ENCODE data around the gene UBE2D1. TPM values are rescaled to one million over a fixed set of nuclear protein-coding genes. Genes with fewer than 3 reads are reported as not detected.

UBE2D1 gene
- polyA plus RNA-seq, 1 experiment = 36.1 TPM

DNA sequence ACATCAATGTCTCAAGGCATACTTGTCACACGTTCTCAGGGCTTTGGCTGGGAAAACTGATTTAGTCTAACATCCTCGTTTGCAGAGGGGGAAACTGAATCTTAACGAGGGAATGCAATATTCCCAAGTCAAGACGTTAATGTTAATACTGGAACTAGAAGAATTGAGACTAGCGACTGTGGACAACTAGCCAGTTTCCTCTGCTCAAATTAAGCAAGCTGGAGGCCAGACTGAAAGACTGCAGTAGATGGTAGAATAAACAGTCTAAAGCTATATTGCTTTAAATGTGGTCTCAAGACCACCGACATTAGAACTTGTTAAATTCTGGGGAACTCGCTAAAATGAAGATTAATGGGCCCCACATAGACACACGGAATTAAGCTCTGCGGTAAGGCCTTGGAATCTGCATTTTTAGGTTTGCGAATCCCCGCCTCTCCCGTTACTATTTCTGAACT is 49.8 kb downstream of the UBE2D1 start:
- ChIA-PET CTCF (interaction anchor here (0.6 to 5.3 kb wide), 23 partner anchors 8 to 852 kb away, joined by 3 to 98 read pairs (median 3); partner anchors contain the start of gene UBE2D1), POLR2A (interaction anchor here (0.6 to 2.5 kb wide), 2 partner anchors 49 to 256 kb away, joined by 3 to 13 read pairs; partner anchors contain the start of gene UBE2D1)
- Histone ChIP-seq H3K4me3 (ENCODE audit: low read depth, low read length) (peak overlapping the region; percentile 93), H3K27me3 (ENCODE audit: control insufficient read depth, insufficient read depth, low read length) (no peaks in the 10 kb centered on the region), H3K27ac (ENCODE audit: low read depth, low read length) (peak overlapping the region; percentile 74), H3K9me3 (ENCODE audit: control insufficient read depth, insufficient read depth, low read length) (peaks cover 3% of the 10 kb centered on the region; the same call in 1 of the 2 replicates)
- TF ChIP-seq, protein P1, sequence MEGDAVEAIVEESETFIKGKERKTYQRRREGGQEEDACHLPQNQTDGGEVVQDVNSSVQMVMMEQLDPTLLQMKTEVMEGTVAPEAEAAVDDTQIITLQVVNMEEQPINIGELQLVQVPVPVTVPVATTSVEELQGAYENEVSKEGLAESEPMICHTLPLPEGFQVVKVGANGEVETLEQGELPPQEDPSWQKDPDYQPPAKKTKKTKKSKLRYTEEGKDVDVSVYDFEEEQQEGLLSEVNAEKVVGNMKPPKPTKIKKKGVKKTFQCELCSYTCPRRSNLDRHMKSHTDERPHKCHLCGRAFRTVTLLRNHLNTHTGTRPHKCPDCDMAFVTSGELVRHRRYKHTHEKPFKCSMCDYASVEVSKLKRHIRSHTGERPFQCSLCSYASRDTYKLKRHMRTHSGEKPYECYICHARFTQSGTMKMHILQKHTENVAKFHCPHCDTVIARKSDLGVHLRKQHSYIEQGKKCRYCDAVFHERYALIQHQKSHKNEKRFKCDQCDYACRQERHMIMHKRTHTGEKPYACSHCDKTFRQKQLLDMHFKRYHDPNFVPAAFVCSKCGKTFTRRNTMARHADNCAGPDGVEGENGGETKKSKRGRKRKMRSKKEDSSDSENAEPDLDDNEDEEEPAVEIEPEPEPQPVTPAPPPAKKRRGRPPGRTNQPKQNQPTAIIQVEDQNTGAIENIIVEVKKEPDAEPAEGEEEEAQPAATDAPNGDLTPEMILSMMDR (IDR thresholded peaks at IDR 0.05; ENCODE audit: low read depth, low read length) = no peak
- no peak for DNase-seq (ENCODE audit: low read depth, low spot score)

DNA sequence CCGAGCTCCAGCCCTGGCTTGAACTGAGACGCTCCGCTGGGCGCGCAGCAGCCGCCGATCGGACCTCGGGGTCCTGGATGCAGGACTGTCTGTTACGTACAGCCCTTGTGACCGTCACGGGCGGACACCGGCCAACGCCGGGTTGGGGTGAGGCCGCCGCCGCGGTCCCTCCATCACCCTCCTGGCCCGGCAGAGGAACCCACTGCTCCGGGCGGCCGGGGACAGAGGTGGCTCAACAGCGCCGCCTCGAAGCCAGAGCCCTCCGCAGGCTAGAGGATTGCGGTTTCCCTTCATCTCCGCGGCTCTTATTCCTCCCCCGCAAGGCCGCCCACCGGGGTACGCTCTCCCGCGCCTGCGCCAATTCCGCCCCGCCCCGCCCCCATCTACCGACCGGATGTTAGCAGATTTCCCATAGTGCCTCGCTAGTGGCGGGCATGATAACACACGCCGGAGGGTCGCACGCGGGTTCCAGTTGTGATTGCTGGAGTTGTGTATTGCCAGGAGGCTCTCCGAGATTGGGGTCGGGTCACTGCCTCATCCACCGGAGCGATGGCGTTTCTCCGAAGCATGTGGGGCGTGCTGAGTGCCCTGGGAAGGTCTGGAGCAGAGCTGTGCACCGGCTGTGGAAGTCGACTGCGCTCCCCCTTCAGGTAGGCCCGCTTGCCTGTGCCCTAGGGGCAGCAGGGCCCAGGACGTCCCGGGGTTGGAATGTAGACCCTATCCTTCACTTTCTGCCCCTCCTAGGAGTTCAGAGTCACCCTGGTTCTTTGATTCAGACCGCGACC is 50.4 kb downstream of the UBE2D1 start, which contains the start of gene TFAM:
TSS of gene TFAM (plus strand) at position 412 of the 785 bp plus-strand sequence. CDS start at position 550, 138 bp downstream.
- POLR2A ChIA-PET = interaction anchor here (0.6 to 2.5 kb wide), 2 partner anchors 50 to 255 kb away, joined by 3 to 13 read pairs; partner anchors contain the start of gene UBE2D1

DNA sequence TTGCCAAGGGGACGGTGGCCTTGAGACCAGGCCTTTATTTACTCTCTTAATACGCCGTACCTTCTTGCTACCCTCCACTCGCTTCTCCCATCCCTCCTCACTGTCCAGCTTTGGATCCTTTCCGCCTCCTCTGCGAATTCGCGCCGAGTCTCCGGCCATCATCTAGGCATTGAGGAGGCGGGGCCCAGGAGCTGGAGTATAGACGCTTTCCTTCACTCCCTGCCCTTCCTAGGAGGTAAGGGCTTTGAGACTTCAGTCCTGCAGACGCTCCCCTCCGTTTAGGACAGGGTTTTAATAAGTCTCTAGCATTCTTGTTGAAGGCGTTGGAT is 50.9 kb downstream of the UBE2D1 start:
- no peak for DNase-seq (ENCODE audit: low read depth, low spot score)
- peak overlapping the region; percentile 93 for H3K4me3 ChIP-seq (ENCODE audit: low read depth, low read length)
- POLR2A ChIA-PET = interaction anchor here (0.6 to 2.5 kb wide), 2 partner anchors 51 to 101 kb away, joined by 3 to 13 read pairs; partner anchors contain the start of gene UBE2D1
- H3K9me3 ChIP-seq (ENCODE audit: control insufficient read depth, insufficient read depth, low read length) = peaks cover 3% of the 10 kb centered on the region; the same call in 1 of the 2 replicates
- no peaks in the 10 kb centered on the region for H3K27me3 ChIP-seq (ENCODE audit: control insufficient read depth, insufficient read depth, low read length)
- TF ChIP-seq, protein P1 (IDR thresholded peaks at IDR 0.05; ENCODE audit: low read depth, low read length) = no peak
- H3K27ac ChIP-seq (ENCODE audit: low read depth, low read length) = peak overlapping the region; percentile 71
- CTCF ChIA-PET = interaction anchor here (0.6 to 5.3 kb wide), 7 partner anchors 11 to 388 kb away, joined by 3 to 98 read pairs (median 3); no protein-coding TSS in a partner anchor

More for the DNA sequence above, 50.4 kb downstream of the UBE2D1 start, which contains the start of gene TFAM:
- TF ChIP-seq, protein P1 (IDR thresholded peaks at IDR 0.05; ENCODE audit: low read depth, low read length) = peak; percentile 70
- H3K9me3 ChIP-seq (ENCODE audit: control insufficient read depth, insufficient read depth, low read length) = peaks cover 3% of the 10 kb centered on the region; the same call in 1 of the 2 replicates
- CTCF ChIA-PET = interaction anchor here (0.6 to 5.3 kb wide), 25 partner anchors 8 to 851 kb away, joined by 3 to 98 read pairs (median 3); partner anchors contain the start of gene UBE2D1
- H3K4me3 ChIP-seq (ENCODE audit: low read depth, low read length) = peak within 1 kb of the TSS; percentile 93
- no peaks in the 10 kb centered on the region for H3K27me3 ChIP-seq (ENCODE audit: control insufficient read depth, insufficient read depth, low read length)
- peak within 1 kb of the TSS; percentile 74 for H3K27ac ChIP-seq (ENCODE audit: low read depth, low read length)
- peak; percentile 88 for DNase-seq (ENCODE audit: low read depth, low spot score)

DNA sequence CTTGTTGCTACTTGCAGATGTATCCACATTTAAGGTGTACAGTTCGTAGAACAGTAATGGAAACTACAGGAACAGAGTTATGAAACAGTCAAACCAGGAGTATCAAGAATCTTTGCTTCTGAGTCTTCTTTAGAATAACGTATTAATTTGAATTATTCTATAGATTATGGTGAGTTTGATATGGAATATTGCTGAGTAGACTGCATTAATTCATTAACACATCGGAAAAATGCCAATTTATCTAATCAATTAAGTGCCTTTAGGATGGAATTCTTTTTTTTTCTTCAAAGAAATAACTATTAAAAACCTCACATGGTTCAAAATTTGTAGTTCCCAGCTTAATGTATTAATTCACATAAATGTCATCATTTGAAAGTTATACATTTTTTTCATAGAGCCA is 54.2 kb downstream of the UBE2D1 start:
- no peaks in the 10 kb centered on the region for H3K27me3 ChIP-seq (ENCODE audit: control insufficient read depth, insufficient read depth, low read length)
- no peak overlapping the region for H3K4me3 ChIP-seq (ENCODE audit: low read depth, low read length)
- H3K27ac ChIP-seq (ENCODE audit: low read depth, low read length) = no peak overlapping the region
- POLR2A ChIA-PET = no interaction called here
- no peak for DNase-seq (ENCODE audit: low read depth, low spot score)
- H3K9me3 ChIP-seq (ENCODE audit: control insufficient read depth, insufficient read depth, low read length) = peaks cover 3% of the 10 kb centered on the region; the same call in 1 of the 2 replicates
- TF ChIP-seq, protein P1 (IDR thresholded peaks at IDR 0.05; ENCODE audit: low read depth, low read length) = no peak
- CTCF ChIA-PET = no interaction called here

Measured in AG04450 (cell line).